Caki2 (cell line): Measurements from ENCODE around the gene COX19. TPM values are rescaled to one million over a fixed set of nuclear protein-coding genes. Genes with fewer than 3 reads are reported as not detected.
"Not testable (repeated sequence)": the region's sequence is repeated elsewhere in the genome, so short reads cannot be mapped to it uniquely, and the experiment has no call there.

Source experiments
- DNase-seq: peaks from one replicate; pipeline ENCODE4 v3.0.0-alpha.2; 2015; ENCODE audit warnings: low read depth
- in situ Hi-C: cut with HindIII; loops from 2 replicates; pipeline ENCODE4 v1.10.0; 2016; ENCODE audit warnings: low sequenced_read_pairs, low pct_unique_long_range_greater_than_20kb, mixed read lengths
- total RNA-seq: library from RNA; depleted of rRNA; stranded (reverse); fragments of >200 nt; shearing (Covaris generic); gene quantifications from 2 replicates; pipeline ENCODE4 v1.2.3, GENCODE V29; 2014; ENCODE audit warnings: low replicate concordance

Gene COX19
- total RNA-seq, 1 experiment from 2014 or later: 10.1 TPM

- DNase-seq: no peak
- in situ Hi-C loops: no loop called here
Measured at GRCh38 chr7:937856-938484, 37.4 kb downstream of the COX19 start.

GRCh38 chr7:936386-937054 is 38.8 kb downstream of the COX19 start:
- in situ Hi-C loops: no loop called here
- peak; percentile 26 for DNase-seq

GRCh38 chr7:935874-936385 is 39.4 kb downstream of the COX19 start:
- DNase-seq: no peak
- in situ Hi-C loops: no loop called here

GRCh38 chr7:935164-935873 is 40.0 kb downstream of the COX19 start:
- in situ Hi-C loops: no loop called here
- no peak for DNase-seq

- DNase-seq: no peak
- in situ Hi-C loops: no loop called here
Measured at GRCh38 chr7:934469-935163, 40.7 kb downstream of the COX19 start.

GRCh38 chr7:932651-932975 is 42.7 kb downstream of the COX19 start:
- DNase-seq: no peak
- in situ Hi-C loops: no loop called here

GRCh38 chr7:931871-932650 is 43.3 kb downstream of the COX19 start:
- no peak for DNase-seq
- in situ Hi-C loops: no loop called here

- no peak for DNase-seq
- in situ Hi-C loops: no loop called here
Measured at GRCh38 chr7:930975-931758, 44.2 kb downstream of the COX19 start.

GRCh38 chr7:929311-929711 is 46.0 kb downstream of the COX19 start:
- no peak for DNase-seq
- in situ Hi-C loops: no loop called here

GRCh38 chr7:927031-927671 is 48.2 kb downstream of the COX19 start:
- in situ Hi-C loops: no loop called here
- DNase-seq: no peak

- in situ Hi-C loops: no loop called here
- DNase-seq: no peak
Measured at GRCh38 chr7:926061-927030, 49.0 kb downstream of the COX19 start.

- DNase-seq: no peak
- in situ Hi-C loops: no loop called here
Measured at GRCh38 chr7:925601-926000, 49.7 kb downstream of the COX19 start.

- in situ Hi-C loops: no loop called here
- DNase-seq: no peak
Measured at GRCh38 chr7:924541-925231, 50.7 kb downstream of the COX19 start.

- DNase-seq, in situ Hi-C loops: not testable (repeated sequence)
Measured at GRCh38 chr7:924042-924441, 51.3 kb downstream of the COX19 start.
